LHCN-M2 (cell line): Measurements from ENCODE around the gene RFX8. TPM values are rescaled to one million over a fixed set of nuclear protein-coding genes. Genes with fewer than 3 reads are reported as not detected.
A peak's percentile ranks its signal among the peaks of the same experiment; 100 is the strongest.

Experiments
- DNase-seq: peaks from one replicate; pipeline ENCODE4 v3.0.0-alpha.2; 2012; ENCODE audit warnings: low read depth
- total RNA-seq: library from RNA; depleted of rRNA; stranded (reverse); fragments of >200 nt; gene quantifications from 2 replicates; pipeline ENCODE4 v1.2.3, GENCODE V29; 2014

The RFX8 gene
- total RNA-seq, 1 experiment from 2014 or later = 33.4 TPM

GRCh38 chr2:101486258-101486701, 11.4 kb upstream of the RFX8 start:
- DNase-seq = no peak

GRCh38 chr2:101485856-101486255, 10.9 kb upstream of the RFX8 start:
- DNase-seq = no peak

- no peak for DNase-seq
Measured at GRCh38 chr2:101480764-101481163, 5.9 kb upstream of the RFX8 start.

GRCh38 chr2:101479810-101480209, 4.9 kb upstream of the RFX8 start:
- no peak for DNase-seq

GRCh38 chr2:101479328-101479727, 4.4 kb upstream of the RFX8 start:
- peak; percentile 44 for DNase-seq

- no peak for DNase-seq
Measured at GRCh38 chr2:101478181-101479001, 3.5 kb upstream of the RFX8 start.

- DNase-seq = no peak
Measured at GRCh38 chr2:101477556-101477955, 2.6 kb upstream of the RFX8 start.

- no peak for DNase-seq
Measured at GRCh38 chr2:101476605-101477208, 1.8 kb upstream of the RFX8 start.

GRCh38 chr2:101473911-101474701, 806 bp downstream of the RFX8 start:
- DNase-seq = peak; percentile 85

- no peak for DNase-seq
Measured at GRCh38 chr2:101473591-101473910, 1.4 kb downstream of the RFX8 start.

GRCh38 chr2:101469863-101470262, 5.0 kb downstream of the RFX8 start:
- DNase-seq = no peak

- DNase-seq = peak; percentile 50
Measured at GRCh38 chr2:101467306-101467705, 7.6 kb downstream of the RFX8 start.

GRCh38 chr2:101466426-101466825, 8.5 kb downstream of the RFX8 start:
- DNase-seq = no peak

- peak; percentile 56 for DNase-seq
Measured at GRCh38 chr2:101464841-101465240, 10.1 kb downstream of the RFX8 start.

- peak; percentile 100 for DNase-seq
Measured at GRCh38 chr2:101463911-101464641, 10.8 kb downstream of the RFX8 start.

GRCh38 chr2:101463421-101463820, 11.5 kb downstream of the RFX8 start:
- DNase-seq = no peak

GRCh38 chr2:101461381-101461780, 13.5 kb downstream of the RFX8 start:
- DNase-seq = no peak

GRCh38 chr2:101454408-101454807, 20.5 kb downstream of the RFX8 start:
- DNase-seq = peak; percentile 78

- no peak for DNase-seq
Measured at GRCh38 chr2:101450965-101451364, 23.9 kb downstream of the RFX8 start.

- DNase-seq = peak; percentile 98
Measured at GRCh38 chr2:101446869-101447268, 28.0 kb downstream of the RFX8 start.

GRCh38 chr2:101442667-101443061, 32.2 kb downstream of the RFX8 start:
- DNase-seq = no peak
